Cardiac fibroblast (primary cell): ENCODE measurements around the gene TMPRSS11D.
A peak's percentile ranks its signal among the peaks of the same experiment; 100 is the strongest.

ENCODE experiments used
- DNase-seq, 2 donors: peaks; one replicate each; pipeline versions ENCODE4 v3.0.0 to v3.0.0-alpha.2; 2010; ENCODE audit warnings: low read depth in 2 of 2
- H3K4me3 ChIP-seq, 2 donors: replicated peaks in 1 of 2; 1 replicate in 1 of 2; 2 replicates in 1 of 2; pipeline ENCODE4 v1.5.1; 2011; ENCODE audit warnings: low read depth in 2 of 2, low read length in 2 of 2, mild to moderate bottlenecking in 2 of 2, moderate library complexity in 1 of 2
- CTCF ChIP-seq: IDR thresholded peaks from one replicate; pipeline ENCODE4 v1.5.1; 2011; ENCODE audit warnings: low read depth, mild to moderate bottlenecking, low read length, inconsistent platforms

The TMPRSS11D gene

DNA sequence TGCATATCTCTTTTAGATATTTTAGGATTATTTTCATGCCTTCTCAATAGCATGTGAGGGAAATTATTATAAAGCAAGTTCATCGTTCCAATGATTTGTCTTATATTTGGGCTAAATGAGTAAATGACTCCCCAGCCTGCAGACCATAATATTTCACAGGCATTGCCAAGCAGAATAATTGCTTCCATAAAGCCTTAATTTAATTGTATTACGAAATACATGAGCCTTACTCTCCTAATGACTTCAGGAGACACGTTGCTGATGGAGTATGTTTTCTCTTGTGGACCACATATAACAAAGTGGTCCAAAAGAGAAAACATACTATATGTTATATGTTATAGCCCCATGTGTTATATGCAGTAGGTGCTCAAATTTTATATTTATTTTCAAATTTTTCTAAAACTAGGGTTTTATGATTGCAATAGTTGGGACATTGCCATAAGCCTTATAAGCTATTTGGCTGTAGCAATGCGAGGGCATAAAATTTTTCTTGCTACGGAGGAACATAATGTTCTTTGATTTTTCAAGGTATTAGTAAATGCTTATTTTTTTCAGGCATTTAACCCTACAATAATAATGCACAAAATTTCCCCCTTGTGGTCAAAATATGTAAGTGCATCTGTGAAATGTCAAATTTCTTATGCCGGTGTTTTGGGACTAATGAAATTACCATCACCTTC is 26.2 kb upstream of the TMPRSS11D start:
- DNase-seq = peak; percentile 50 to 57
- no peak overlapping the region for H3K4me3 ChIP-seq
- TF ChIP-seq CTCF = peak; percentile 57

DNA sequence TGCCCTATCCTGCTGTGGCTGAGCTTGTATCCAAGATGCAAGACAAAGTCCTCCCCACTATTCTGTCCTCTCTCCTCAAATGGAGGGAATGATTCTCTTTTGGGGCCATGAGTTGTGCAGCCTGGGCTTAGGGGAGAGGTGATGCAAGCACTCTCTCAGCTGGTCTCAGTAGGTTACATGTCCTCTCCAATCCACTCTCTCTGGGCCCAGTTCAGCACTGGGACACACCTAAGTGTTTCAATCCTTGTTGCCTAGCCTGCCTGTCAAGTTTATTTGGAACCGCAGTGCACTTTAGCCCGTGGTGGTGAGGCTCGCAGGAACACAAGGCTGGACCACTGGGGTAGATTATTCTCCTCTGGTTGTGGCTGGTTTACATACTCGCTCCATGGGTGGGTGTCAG is 23.8 kb upstream of the TMPRSS11D start:
- TF ChIP-seq CTCF = no peak
- no peak overlapping the region for H3K4me3 ChIP-seq
- DNase-seq = no peak

DNA sequence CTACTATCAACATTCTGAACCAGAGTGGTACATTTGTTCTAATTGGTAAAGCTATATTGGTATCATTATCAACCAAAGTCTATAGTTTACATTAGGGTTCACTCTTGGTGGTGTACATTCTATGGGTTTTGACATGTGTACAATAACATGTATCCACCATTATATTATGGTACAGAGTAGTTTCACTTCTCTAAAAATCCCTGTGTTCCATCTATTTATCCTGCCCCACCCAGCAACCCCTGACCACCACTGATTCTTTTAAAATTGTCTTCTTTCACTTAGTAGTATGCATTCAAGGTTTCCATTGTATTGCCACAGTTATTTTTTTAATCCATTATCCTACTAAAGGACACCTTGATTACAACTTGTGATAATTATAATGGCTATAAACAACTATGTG is 15.3 kb upstream of the TMPRSS11D start:
- TF ChIP-seq CTCF = no peak
- DNase-seq = no peak
- H3K4me3 ChIP-seq = no peak overlapping the region

DNA sequence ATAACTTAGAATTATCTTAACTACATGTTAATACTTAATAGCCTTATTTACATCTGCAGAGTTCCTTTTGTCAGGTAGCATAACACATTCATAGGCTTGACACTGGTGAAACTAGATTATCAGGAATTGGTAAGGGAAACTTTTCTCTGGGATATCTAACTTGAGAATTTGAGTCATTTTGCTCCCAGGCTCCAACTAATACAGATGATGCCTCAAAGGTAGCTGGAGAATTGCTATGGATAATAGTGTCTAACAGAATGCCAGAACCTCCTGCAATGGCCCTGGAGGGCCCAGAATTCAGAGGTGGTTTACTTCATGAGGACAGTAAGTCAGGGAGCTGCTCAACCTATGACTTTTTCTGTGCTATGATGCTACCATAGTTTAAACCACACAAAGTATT is 13.9 kb upstream of the TMPRSS11D start:
- no peak for DNase-seq
- TF ChIP-seq CTCF = no peak
- no peak overlapping the region for H3K4me3 ChIP-seq

DNA sequence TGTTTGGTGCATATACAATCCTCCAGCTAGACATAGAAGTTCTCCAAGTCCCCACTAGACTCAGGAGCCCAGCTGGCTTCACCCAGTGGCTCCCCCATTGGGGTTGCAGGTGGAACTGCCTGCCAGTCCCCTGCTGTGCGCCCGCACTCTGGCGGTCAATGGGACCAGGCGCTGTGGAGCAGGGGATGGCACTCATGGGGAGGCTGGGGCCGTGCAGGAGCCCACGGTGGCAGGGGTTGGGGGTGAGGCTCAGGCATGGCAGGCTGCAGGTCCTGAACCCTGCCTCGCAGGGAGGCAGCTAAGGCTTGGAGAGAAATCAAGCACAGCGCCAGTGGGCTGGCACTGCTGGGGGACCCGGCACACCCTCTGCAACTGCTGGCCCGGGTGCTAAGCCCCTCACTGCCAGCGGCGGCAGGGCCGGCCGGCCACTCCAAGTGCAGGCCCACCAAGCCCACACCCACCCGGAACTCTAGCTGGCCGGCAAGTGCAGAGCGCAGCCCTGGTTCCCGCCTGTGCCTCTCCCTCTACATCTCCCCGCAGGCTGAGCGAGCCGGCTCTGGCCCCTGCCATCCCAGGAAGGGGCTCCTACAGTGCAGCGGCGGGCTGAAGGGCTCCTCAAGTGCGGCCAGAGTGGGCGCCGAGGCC is 12.7 kb upstream of the TMPRSS11D start:
- no peak for DNase-seq
- no peak for TF ChIP-seq CTCF

GRCh38 chr4:67894659-67895058 is 10.9 kb upstream of the TMPRSS11D start:
- no peak overlapping the region for H3K4me3 ChIP-seq
- DNase-seq = no peak
- TF ChIP-seq CTCF = no peak

More for the DNA sequence above, 12.7 kb upstream of the TMPRSS11D start:
- no peak overlapping the region for H3K4me3 ChIP-seq

DNA sequence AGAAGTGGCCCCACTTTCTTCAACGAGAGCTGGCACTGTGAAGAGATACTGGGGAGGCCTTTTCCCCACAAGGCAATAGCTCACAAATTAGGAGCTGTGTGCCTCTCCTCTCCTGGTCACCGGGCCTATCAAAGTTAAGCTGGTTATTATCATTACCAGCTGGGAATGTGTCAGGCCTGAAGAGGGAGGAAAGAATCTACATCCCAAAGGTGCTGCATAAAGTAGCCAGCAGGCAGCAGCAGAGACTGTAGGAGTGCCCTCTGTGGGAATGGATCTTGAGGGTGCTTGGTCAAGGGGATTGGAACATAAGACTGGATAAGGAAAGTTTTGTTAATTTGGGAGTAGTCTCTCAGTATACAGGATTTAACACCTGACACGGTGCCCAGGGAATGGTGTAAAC is 9.1 kb upstream of the TMPRSS11D start:
- H3K4me3 ChIP-seq = no peak overlapping the region
- DNase-seq = no peak
- TF ChIP-seq CTCF = peak; percentile 19
